Glomerular endothelial cell (primary cell): ENCODE results near the gene POLR1G. TPM values are rescaled to one million over a fixed set of nuclear protein-coding genes. Genes with fewer than 3 reads are reported as not detected.
"Not testable (repeated sequence)": the region's sequence is repeated elsewhere in the genome, so short reads cannot be mapped to it uniquely, and the experiment has no call there.

Experiments
- DNase-seq: peaks from one replicate; pipeline ENCODE4 v3.0.0-alpha.2; 2011; ENCODE audit warnings: low read depth, low spot score; ENCODE audit errors: extremely low read depth
- total RNA-seq: library from RNA; depleted of rRNA; stranded (reverse); fragments of >200 nt; gene quantifications from 2 replicates; pipeline ENCODE4 v1.2.3, GENCODE V29; 2015

POLR1G gene
- total RNA-seq, 1 donor from 2014 or later, result 12.7 TPM

DNA sequence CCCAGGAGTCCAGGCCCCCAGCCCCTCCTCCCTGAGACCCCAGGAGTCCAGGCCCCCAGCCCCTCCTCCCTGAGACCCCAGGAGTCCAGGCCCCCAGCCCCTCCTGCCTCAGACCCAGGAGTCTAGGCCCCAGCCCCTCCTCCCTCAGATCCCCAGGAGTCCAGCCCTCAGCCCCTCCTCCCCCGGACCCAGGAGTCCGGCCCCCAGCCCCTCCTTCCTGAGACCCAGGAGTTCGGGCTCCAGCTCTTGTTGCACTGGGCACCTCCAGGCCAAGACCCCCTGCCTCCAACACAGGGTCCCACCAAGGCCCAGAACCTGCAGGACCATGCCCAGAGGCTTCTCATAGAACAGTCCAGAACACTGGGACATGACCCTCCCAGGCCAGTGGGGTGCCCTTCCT is 13.5 kb downstream of the POLR1G start:
- DNase-seq, result no peak

DNA sequence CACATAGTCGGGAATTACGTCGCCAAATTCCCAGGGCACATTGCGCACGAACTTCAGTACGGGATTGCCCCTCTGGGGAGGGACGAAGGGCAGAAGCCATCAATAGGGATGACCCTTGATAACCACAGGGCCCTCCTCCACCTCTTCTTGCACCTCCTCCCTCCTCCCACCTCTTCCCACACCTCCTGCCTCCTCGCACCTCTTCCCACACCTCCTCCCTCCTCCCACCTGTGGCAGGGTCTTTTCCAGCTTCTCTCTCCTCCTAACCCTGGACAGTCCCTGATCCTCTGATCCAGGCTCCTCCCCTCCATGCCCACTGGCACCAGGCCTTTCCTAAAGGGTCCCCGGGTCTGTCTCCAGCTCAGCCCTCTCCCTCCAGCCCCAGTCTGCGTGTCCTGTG is 13.9 kb downstream of the POLR1G start:
- no peak for DNase-seq

DNA sequence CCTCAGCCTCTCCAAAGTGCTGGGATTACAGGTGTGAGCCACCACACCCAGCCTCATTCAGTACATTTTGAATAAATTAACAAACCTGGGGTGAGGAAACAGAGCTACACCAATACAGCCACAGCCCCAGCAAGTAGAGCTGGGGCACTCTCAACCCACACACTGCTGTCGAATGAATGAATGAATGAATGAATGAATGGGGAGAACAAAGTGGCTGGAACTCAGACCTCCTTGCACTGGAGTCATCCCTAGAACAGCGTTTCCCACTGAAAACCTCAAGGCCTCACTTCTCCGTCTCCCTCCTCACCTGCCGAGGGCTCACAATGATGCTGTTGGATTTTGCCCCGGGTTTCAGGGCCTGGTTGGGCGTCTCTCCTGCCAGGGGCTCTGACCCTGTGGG is 14.4 kb downstream of the POLR1G start:
- DNase-seq, result no peak

DNA sequence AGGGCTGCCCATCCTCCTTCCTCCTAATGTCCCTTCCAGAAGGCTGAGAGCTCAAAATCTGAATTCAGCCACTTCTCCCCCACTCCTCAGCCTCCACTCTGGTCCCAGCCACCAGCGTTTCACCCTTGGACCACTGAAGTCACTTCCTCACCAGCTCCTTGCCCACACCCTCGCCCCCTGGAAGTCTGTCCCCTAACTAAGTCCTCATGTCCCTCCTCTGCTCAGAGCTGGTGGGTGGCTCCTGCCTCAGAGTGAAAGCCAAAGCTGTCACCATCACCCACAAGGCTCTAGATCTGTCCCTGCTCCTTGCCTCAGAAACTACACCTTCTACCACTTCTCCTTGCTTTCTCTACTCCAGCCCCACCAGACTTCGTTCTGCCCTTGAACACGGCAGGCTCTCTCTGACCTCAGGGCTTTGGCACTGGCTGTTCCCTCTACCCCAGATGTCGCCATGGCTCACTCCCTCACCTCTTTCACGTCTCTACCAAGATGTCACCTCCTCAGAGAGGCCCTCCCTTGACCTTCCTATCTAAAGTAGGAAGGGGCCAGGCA is 15.6 kb downstream of the POLR1G start:
- DNase-seq, result no peak

DNA sequence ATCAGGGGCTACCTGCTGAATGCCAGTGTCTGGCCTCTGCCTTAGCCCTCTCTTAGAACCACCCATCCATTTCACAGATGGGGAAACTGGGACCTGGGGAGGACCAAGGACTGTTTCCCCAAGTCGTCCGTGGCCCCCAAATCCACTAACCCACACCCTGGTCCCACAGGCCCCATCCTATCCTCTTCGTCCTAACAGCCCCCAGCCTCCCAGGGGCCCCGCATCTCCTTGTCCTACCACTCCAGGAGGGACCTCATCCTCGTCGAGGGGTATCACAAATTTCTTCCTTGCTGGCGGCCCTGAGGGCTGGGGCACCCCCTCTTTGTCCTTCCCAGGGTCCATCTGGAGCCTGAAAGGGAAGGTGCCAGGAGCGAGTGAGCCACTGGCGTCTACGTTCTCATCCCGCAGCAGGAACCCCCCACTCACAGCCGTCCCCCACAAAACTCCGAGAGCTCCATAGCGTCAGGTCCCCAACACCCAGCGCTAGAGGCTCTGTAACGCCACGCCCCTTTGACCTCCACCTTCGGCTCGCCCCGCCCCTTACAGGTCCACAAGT is 16.7 kb downstream of the POLR1G start:
- no peak for DNase-seq

DNA sequence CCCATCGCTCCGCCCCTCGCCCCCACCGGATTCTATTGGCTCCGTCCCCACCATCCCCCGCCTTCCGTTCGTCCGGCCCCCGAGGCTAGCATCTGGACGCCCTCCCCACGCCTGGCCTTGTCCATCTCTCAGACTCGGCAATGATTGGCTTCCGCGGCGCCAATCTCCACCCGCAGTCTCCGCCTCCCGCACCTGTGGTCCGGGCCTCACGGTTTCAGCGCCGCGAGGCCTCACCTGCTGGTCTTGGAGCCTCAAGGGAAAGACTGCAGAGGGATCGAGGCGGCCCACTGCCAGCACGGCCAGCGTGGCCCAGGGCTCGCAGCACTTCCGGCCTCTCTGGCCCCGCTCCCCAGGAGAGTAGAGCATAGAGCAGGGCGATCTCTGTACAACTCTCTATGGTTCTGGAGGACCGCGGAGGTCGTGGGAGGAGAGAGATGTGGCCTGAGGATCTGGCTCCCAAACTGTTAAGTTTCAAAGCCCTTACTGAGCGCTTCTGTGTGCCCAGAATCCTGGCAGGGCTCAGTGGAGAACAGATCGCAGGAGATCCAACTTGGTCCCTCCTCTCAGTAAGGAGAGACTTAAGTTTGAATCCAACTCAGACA is 17.2 kb downstream of the POLR1G start, which contains the start of gene ERCC1:
Gene ERCC1, minus strand, starts transcription at position 329 of the 602 bp plus-strand sequence. CDS start 543 bp downstream, outside the sequence.
- DNase-seq, result peak; percentile 56

DNA sequence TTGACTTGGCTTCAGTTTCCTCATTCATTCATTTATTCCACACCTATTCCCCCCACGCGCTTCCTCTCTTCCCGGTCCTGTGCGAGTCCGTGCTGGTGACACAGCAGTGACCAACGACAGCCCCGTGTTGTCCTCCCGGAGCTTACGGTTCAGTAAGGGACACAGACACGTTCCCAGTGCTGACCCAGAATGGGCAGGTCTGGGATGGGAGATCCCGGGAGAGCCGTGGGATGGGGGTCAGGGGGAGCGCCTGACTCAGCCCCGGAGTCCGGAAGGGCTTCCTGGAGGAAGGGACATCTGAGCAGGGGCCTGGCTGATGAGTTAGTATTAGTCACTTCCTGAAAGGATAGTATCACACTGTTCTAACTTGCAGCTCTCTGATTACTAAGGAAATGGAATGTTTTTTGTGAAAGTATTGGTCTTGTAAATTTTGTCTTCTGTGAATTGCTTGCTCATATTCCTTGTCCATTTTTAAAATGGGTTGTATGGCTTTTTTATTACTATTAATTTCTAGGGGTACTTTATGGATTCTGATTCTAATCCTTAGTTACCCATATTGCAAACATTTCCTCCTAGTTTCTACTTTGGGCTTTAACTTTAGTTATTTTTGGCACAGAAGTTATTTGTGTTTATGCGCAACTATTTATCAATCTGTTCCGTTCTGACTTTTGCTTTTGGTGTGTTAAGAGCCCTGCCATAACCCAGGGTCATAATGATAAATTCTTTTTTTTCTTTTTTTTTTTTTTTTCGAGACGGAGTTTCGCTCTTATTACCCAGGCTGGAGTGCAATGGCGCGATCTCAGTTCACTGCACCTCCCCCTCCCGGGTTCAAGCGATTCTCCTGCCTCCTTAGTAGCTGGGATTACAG is 18.0 kb downstream of the POLR1G start:
- DNase-seq, result peak; percentile 80

DNA sequence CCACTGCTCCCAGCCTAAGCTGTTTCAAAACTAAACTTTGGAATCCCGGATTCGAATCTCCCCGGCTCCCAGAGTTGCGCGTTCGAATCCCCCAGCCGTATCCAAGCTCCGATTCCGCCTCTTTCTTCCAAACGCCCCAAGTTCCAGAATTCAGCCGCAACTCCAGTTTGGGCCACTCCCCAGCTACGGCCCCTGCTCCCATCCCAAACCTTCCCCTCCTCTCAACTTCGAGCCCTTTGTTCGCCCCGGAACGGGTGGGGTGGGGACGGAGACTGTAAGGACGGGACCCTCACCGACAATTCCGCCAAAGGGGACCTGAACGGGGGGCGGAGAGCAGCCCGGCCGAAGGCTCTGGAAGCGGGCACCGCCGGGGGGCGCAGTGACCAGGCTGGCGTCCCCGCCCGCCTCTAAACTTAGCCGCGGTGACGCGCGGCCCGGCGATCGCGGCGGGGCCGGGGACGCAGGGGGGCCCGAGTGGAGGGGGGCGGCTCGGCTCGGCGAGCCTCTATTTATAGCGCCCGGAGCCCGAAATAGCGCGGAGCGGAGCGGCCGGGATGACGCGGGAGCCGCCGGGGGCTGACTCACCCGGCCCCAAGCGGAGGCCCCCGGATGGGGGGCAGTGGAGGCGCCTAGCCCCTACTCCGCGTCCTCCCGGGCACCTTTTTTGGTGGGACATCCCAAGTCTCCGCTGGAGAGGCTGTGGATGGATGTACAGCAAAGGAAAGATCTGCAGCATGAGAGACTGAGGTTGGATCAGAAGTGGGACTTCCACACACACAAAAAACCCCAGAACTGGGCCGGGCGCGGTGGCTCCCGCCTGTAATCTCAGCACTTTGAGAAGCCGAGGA is 22.2 kb downstream of the POLR1G start:
- DNase-seq, result no peak

DNA sequence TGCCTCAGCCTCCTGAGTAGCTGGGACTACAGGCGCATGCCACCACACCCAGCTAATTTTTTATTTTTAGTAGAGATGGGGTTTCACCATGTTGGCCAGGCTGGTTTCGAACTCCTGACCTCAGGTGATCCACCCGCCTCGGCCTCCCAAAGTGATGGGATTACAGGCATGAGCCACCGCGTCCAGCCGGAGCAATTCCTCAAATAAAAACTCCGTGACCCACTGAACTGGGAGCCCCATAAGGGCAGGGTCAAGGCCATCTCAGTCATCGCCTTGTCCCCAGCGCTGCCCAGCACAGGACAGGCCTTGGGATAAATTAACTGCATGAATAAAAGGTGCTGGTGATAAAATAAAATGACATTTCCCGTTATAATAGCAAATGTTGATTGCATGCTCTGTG is 23.5 kb downstream of the POLR1G start:
- not testable (repeated sequence) for DNase-seq

DNA sequence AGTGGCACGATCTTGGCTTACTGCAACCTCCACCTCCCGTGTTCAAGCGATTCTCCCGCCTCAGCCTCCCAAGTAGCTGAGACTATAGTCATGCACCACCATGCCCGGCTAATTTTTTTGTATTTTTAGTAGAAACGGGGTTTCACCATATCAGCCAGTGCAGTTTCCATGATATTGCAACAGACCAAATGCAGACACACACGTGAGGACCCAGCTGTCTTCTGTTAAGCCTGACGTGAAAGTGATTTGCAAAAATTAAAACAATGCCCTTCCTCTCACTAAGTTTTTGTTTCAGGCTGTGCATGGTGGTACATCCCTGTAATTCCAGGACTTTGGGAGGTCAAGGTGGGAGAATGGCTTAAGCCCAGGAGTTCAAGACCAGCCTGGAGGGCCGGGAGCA is 24.6 kb downstream of the POLR1G start:
- not testable (repeated sequence) for DNase-seq

DNA sequence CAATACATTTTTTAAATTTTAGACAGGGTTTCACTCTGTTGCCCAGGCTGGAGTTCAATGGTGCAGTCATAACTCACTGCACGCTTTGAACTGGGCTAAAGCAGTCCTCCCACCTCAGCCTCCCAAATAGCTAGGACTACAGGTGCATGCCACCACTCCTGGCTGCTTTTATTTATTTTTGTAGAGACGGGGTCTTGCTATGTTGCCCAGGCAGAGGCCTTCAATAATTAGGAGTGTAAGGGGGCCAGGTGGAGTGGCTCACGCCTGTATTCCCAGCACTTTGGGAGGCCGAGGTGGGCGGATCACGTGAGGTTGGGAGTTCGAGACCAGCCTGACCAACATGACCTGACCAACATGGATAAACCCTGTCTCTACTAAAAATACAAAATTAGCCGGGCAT is 26.1 kb downstream of the POLR1G start:
- DNase-seq, result not testable (repeated sequence)

DNA sequence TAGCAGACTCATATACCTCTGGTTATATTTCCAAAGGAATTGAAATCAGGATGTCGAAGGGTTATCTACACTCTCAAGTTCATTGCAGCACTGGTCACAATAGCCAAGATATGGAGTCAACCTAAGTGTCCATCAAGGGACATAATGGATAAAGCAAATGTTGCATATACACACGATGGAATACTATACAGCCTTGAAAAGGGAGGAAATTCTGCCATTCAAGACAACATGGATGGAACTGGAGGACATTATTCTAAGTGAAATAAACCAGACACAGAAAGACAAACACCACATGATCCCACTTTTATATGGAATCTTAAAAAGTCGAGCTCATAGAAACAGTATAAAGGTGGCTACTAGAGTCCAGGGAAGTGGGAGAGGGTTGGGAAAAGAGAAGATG is 30.9 kb downstream of the POLR1G start:
- DNase-seq, result no peak

DNA sequence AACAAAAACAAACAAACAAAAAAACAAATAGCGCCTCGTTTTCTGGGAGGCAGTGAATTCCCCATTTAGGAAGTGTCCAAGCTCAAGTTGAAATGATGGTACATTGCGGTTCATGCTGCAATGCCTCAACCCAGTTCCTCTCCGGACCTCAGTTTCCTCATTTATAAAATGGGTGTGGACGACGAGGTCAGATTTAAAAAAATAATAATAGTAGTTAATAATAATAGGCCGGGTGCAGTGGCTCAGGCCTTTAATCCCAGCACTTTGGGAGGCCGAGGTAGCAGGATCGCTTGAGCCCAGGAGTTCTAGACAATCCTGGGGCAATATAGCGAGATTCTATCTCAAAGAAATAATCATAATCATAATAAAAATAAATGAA is 32.7 kb downstream of the POLR1G start:
- no peak for DNase-seq

DNA sequence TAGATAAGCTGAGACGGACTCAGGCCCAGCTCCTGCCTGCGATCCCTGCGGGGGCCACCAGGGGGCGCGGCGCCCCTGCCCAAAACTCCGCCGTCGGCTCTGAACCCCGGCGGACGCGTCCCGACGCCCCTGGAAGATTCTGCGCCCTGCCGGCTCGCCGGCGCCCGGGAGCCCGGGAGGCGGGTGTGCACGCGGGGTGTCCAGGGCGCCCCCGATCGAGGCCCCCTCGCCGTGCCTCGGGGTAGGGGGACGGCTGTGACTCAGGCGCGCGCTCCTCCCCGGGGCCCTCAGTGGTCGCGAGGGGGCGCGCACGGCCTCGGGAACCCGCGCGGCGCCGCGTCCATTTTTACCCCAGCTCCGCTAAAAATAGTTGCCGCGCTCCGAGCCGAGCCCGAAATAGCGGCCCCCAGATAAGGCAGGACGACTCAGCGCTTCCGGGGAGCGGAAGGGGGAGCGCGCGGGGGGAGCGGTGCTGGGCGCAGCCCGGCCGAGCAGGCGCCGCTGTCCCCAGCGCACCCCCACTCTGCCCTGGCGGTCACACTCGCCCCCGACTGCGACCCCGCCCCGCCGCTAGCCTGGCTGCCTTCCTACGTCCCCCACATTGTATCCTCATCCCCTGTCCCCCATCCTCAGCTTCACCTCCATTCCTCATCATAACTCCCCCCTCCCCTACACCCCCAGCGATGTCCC is 33.3 kb downstream of the POLR1G start:
- DNase-seq, result no peak

DNA sequence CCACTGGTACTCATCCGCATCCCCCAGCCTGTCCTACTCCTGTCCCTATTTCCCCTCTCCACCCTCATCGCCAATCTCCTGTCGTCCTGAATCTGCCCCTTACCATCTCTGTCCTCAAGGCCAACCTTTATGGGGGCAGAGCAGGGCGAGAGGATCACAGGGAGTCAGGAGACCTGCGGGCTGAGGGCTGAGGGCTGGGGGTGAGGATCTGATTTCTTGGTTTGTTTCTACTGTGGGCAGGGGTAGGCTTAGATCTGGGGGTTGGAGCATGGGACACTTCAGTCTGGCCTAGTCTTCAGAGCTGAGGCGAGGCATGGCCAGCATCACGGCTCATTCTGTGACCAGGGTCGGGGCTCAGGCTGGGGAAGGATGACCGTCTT is 33.8 kb downstream of the POLR1G start:
- no peak for DNase-seq

DNA sequence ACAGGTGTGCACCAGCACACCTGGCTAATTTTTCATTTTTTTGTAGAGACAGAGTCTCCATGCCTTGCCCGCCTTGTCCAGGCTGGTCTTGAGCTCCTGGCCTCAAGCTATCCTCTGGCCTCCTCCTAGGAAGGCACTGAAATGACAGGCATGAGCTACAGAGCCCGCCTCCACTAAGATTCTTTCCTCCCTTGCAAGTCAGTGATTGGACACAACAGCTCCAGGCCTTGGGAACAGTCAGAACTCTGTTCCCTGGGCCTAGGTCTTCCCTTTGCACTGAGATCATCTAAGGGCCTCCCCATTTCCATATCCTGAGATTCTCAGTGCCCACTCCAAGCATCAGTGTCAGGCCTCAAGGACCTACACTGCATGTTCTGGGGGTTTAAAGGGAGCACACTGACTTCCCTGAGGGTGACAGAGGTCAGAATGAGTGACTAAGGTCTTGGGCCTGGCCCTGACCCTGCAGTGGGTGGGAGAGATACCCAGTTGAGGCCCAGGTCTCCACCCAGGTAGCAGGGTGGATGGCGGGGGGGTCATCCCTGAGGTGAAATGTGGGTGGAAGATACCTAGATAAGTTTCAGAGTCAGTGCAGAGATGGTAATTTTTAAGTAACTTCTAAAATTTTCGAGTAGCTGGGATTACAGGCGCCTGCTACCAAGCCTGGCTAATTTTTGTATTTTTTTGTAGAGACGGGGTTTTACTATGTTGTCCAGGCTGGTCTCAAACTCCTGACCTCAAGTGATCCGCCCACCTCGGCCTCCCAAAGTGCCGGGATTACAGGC is 34.6 kb downstream of the POLR1G start:
- DNase-seq, result no peak

DNA sequence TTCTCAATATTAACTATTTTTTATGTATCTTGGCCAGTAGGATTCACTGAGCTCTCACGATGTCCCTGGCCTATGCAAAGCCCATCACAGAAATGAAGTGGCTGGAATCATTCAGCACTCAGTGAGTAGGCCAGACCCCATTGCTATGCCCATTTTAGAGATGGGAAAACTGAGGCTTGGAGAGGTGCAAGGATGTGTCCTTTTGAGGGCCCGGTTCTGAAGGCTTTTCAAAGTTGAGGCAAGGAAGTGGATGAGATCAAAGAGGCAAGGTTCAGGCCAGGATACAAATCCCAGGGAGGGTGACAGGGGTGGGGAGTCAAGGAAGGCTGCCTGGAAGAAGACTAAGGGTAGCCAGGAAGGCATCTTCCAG is 35.9 kb downstream of the POLR1G start:
- no peak for DNase-seq

DNA sequence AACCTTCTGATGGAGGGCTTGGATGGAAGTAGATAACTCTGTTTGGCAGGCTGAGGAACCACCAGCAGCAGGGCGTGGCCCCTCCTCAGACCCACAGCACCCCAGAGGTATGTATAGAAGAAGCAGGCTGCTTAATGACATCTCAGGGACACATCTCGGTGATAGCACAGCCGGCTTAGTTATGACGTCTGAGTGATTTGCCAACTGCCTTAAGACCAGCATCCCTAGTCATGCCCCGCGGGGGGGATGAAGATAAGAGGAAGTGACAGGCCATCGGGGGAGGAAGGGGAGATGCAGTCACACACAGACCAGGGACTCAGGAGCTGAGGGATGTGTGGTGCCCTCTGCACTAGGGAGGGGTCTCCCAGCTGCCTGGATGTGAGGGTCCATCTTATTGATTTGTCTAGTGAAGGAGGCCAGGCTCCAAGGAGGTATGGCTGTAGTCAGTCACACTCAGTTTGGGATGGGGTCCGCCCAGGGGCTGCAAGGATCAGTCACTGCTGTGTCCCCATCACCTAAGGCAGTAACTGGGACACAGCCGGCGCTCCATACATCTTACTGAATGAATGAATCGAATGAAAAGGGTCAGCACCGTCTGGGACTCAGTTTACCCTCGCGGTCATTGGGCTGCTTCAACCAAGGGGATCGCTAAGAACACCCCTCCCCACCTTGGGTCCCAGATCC is 36.5 kb downstream of the POLR1G start:
- DNase-seq, result no peak
